Natural killer cell (primary cell): Measurements from ENCODE around the gene PLEKHG3. TPM values are rescaled to one million over a fixed set of nuclear protein-coding genes. Genes with fewer than 3 reads are reported as not detected.

Experiments used
- ATAC-seq, 3 donors: fragments of 150-1000 bp in 2 of 3; fragments of 200-7000 bp in 1 of 3; cut with Tn5 transposase; 1 replicate in 1 of 3; 2 replicates in 2 of 3; pipeline ENCODE4 v1.10.0; 2021; ENCODE audit warnings: mild to moderate bottlenecking in 2 of 3, moderate library complexity in 2 of 3
- DNase-seq, 2 donors: peaks; one replicate each; pipeline versions ENCODE4 v3.0.0 to v3.0.0-alpha.2; 2013 to 2021; ENCODE audit warnings: mixed read lengths in 1 of 2
- H3K27ac ChIP-seq: one replicate; pipeline ENCODE4 v1.5.1; 2013; ENCODE audit warnings: mild to moderate bottlenecking, low read length
- H3K27me3 ChIP-seq: one replicate; pipeline ENCODE4 v1.6.1; 2013; ENCODE audit warnings: low read length; ENCODE audit not compliant: control insufficient read depth, insufficient read depth
- H3K36me3 ChIP-seq: one replicate; pipeline ENCODE4 v1.6.1; 2013; ENCODE audit warnings: low read length; ENCODE audit not compliant: control insufficient read depth, insufficient read depth
- H3K4me1 ChIP-seq: one replicate; pipeline ENCODE4 v1.6.1; 2013; ENCODE audit warnings: low read length; ENCODE audit not compliant: control insufficient read depth, insufficient read depth
- H3K4me3 ChIP-seq: one replicate; pipeline ENCODE4 v1.5.1; 2013; ENCODE audit warnings: low read length
- H3K9me3 ChIP-seq: one replicate; pipeline ENCODE4 v1.6.1; 2013; ENCODE audit warnings: low read length; ENCODE audit not compliant: control insufficient read depth, insufficient read depth
- H3K27ac Mint-ChIP-seq, 2 donors: one replicate each; pipeline ENCODE4 v1.8.0; 2022; ENCODE audit warnings: mild to moderate bottlenecking in 2 of 2, mixed read lengths in 2 of 2, moderate library complexity in 1 of 2
- H3K27me3 Mint-ChIP-seq, 2 donors: one replicate each; pipeline ENCODE4 v1.8.0; 2022; ENCODE audit warnings: low read depth in 2 of 2, mixed read lengths in 2 of 2
- H3K36me3 Mint-ChIP-seq: one replicate; pipeline ENCODE4 v1.8.0; 2022; ENCODE audit warnings: mixed read lengths
- H3K4me1 Mint-ChIP-seq, 2 donors: one replicate each; pipeline ENCODE4 v1.8.0; 2022; ENCODE audit warnings: mixed read lengths in 2 of 2
- H3K4me3 Mint-ChIP-seq: one replicate; pipeline ENCODE4 v1.8.0; 2022; ENCODE audit warnings: mild to moderate bottlenecking, moderate library complexity, mixed read lengths
- H3K9me3 Mint-ChIP-seq, 2 donors: one replicate each; pipeline ENCODE4 v1.8.0; 2022; ENCODE audit warnings: mixed read lengths in 2 of 2
- WGBS: methylation state at CpG from one replicate; pipeline ENCODE4 v1.1.7; 2013; ENCODE audit warnings: missing lambda C conversion rate; ENCODE audit not compliant: insufficient coverage; 5-methylcytosine and 5-hydroxymethylcytosine counted together
- intact Hi-C: fragments of 100-400 bp; cut with micrococcal nuclease; formaldehyde crosslinking; loops from one replicate; pipeline ENCODE4 v1.14.2; 2022
- total RNA-seq, 4 donors: library from RNA; stranded (reverse); fragments of 120-200 nt in 1 of 4; gene quantifications; one replicate each; pipeline versions ENCODE4 v1.2.3 to v1.2.4, GENCODE V29; 2013 to 2022
- TF ChIP-seq, protein P1 (sequence below): fragments of 200-600 bp; IDR thresholded peaks from one replicate; pipeline ENCODE4 v1.8.0; 2022; ENCODE audit warnings: antibody characterized with exemption

Gene PLEKHG3
- total RNA-seq, 3 donors from 2014 or later (not counting 1 experiment from before 2014, with no cell fraction given): 184 to 285 (median 225) TPM

DNA sequence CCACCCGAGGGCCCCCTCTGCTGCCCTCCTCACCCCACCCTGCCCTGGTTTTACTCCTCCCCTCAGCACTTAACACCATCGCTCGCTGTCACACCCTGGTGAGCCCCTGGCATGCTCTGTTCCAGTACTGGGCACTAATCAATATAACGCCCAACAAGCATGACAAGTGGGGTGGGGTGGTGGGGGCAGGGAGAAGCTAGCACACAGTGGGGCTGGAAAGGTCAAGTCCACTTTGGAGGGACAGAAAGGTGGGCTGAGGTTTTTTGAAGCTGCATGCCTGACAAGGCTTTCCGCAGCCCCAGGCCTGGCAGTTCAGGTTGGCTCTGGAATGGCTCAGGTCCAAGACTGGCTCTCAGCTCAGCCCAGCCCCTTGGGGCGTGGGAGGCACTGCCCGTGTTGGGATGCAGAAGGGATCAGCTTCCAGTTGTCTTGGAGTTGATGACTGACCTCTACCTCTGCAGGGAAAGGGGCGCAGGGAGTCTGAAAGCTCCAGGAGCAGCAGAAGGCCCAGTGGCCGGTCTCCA is 34.1 kb downstream of the PLEKHG3 start:
- DNase-seq: no peak
- Mint-ChIP-seq H3K9me3 (no peaks in the 10 kb centered on the region), H3K4me1 (peaks cover 31 to 49% of the 10 kb centered on the region in 2 donors), H3K27me3 (no peaks in the 10 kb centered on the region), H3K27ac (peak overlapping the region in 1 of 2 donors; percentile 79), H3K36me3 (peaks cover 8% of the 10 kb centered on the region), H3K4me3 (no peak overlapping the region)
- TF ChIP-seq, protein P1, sequence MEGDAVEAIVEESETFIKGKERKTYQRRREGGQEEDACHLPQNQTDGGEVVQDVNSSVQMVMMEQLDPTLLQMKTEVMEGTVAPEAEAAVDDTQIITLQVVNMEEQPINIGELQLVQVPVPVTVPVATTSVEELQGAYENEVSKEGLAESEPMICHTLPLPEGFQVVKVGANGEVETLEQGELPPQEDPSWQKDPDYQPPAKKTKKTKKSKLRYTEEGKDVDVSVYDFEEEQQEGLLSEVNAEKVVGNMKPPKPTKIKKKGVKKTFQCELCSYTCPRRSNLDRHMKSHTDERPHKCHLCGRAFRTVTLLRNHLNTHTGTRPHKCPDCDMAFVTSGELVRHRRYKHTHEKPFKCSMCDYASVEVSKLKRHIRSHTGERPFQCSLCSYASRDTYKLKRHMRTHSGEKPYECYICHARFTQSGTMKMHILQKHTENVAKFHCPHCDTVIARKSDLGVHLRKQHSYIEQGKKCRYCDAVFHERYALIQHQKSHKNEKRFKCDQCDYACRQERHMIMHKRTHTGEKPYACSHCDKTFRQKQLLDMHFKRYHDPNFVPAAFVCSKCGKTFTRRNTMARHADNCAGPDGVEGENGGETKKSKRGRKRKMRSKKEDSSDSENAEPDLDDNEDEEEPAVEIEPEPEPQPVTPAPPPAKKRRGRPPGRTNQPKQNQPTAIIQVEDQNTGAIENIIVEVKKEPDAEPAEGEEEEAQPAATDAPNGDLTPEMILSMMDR: no peak
- no peak overlapping the region for H3K27ac ChIP-seq
- no peaks in the 10 kb centered on the region for H3K9me3 ChIP-seq
- no peak for ATAC-seq
- 92% methylated on average over 9 of the region's 9 CpGs for WGBS
- H3K36me3 ChIP-seq: peaks cover 72% of the 10 kb centered on the region
- no peak overlapping the region for H3K4me3 ChIP-seq
- intact Hi-C loops: loop anchor here (5.0 kb wide), 1 partner anchor 36 kb away; the partner anchor contains the start of gene PLEKHG3
- H3K4me1 ChIP-seq: peaks cover 41% of the 10 kb centered on the region
- no peaks in the 10 kb centered on the region for H3K27me3 ChIP-seq

DNA sequence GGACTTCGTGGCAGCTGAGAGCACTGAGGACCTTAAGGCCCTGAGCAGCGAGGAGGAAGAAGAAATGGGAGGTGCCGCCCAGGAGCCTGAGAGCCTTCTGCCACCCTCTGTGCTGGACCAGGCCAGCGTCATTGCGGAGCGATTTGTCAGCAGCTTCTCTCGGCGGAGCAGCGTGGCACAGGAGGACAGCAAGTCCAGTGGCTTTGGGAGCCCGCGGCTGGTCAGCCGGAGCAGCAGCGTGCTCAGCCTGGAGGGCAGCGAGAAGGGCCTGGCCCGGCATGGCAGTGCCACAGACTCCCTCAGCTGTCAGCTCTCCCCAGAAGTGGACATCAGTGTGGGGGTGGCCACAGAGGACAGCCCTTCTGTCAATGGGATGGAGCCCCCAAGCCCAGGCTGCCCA is 37.0 kb downstream of the PLEKHG3 start:
- Mint-ChIP-seq H3K27me3 (no peaks in the 10 kb centered on the region), H3K4me1 (peaks cover 17 to 47% of the 10 kb centered on the region in 2 donors), H3K4me3 (no peak overlapping the region), H3K27ac (peak overlapping the region; percentile 79 to 80), H3K36me3 (peaks cover 14% of the 10 kb centered on the region), H3K9me3 (no peaks in the 10 kb centered on the region)
- Histone ChIP-seq H3K9me3 (no peaks in the 10 kb centered on the region), H3K27ac (no peak overlapping the region), H3K36me3 (peaks cover 95% of the 10 kb centered on the region), H3K4me1 (peaks cover 39% of the 10 kb centered on the region), H3K4me3 (no peak overlapping the region), H3K27me3 (no peaks in the 10 kb centered on the region)
- ATAC-seq: no peak
- no peak for DNase-seq
- intact Hi-C loops: no loop called here
- TF ChIP-seq, protein P1: no peak
- 95% methylated on average over 15 of the region's 15 CpGs for WGBS

DNA sequence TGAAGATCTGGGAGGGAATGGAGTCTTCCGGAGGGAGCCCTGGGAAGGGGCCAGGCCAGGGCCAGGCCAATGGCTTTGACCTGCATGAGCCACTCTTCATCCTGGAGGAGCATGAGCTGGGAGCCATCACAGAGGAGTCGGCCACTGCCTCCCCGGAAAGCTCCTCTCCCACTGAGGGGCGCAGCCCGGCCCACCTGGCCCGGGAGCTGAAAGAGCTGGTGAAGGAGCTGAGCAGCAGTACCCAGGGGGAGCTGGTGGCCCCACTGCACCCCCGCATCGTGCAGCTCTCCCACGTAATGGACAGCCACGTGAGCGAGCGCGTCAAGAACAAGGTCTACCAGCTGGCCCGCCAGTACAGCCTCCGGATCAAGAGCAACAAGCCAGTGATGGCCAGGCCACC is 37.7 kb downstream of the PLEKHG3 start:
- H3K9me3 Mint-ChIP-seq: no peaks in the 10 kb centered on the region
- ATAC-seq: no peak
- peaks cover 14% of the 10 kb centered on the region for H3K36me3 Mint-ChIP-seq
- no peaks in the 10 kb centered on the region for H3K27me3 Mint-ChIP-seq
- peaks cover 23 to 54% of the 10 kb centered on the region in 2 donors for H3K4me1 Mint-ChIP-seq
- no peaks in the 10 kb centered on the region for H3K27me3 ChIP-seq
- no peak overlapping the region for H3K4me3 ChIP-seq
- TF ChIP-seq, protein P1: no peak
- no peaks in the 10 kb centered on the region for H3K9me3 ChIP-seq
- H3K27ac ChIP-seq: no peak overlapping the region
- intact Hi-C loops: no loop called here
- 97% methylated on average over 15 of the region's 15 CpGs for whole genome bisulfite sequencing
- H3K4me3 Mint-ChIP-seq: no peak overlapping the region
- H3K27ac Mint-ChIP-seq: peak overlapping the region; percentile 80 to 81
- peaks cover 94% of the 10 kb centered on the region for H3K36me3 ChIP-seq
- no peak for DNase-seq
- H3K4me1 ChIP-seq: peaks cover 39% of the 10 kb centered on the region

DNA sequence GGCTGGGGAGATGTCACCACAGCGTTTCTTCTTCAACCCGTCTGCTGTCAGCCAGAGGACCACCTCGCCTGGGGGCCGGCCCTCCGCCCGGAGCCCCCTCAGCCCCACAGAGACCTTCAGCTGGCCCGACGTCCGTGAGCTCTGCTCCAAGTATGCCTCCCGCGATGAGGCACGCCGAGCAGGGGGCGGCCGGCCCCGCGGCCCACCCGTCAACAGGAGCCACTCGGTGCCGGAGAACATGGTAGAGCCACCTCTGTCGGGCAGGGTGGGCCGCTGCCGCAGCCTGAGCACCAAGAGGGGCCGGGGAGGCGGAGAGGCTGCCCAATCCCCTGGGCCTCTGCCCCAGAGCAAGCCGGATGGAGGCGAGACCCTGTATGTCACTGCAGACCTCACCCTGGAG is 38.8 kb downstream of the PLEKHG3 start:
- Histone ChIP-seq H3K4me3 (no peak overlapping the region), H3K4me1 (peaks cover 42% of the 10 kb centered on the region), H3K9me3 (no peaks in the 10 kb centered on the region), H3K36me3 (peaks cover 92% of the 10 kb centered on the region), H3K27ac (no peak overlapping the region), H3K27me3 (no peaks in the 10 kb centered on the region)
- Mint-ChIP-seq H3K4me1 (peaks cover 31 to 63% of the 10 kb centered on the region in 2 donors), H3K27ac (peak overlapping the region in 1 of 2 donors; percentile 81), H3K9me3 (no peaks in the 10 kb centered on the region), H3K36me3 (peaks cover 14% of the 10 kb centered on the region), H3K27me3 (no peaks in the 10 kb centered on the region), H3K4me3 (no peak overlapping the region)
- WGBS: 98% methylated on average over 27 of the region's 27 CpGs
- TF ChIP-seq, protein P1: no peak
- ATAC-seq (no peak), DNase-seq (no peak)
- intact Hi-C loops: no loop called here
